ENCODE data around the gene ZNF862. TPM values are rescaled to one million over a fixed set of nuclear protein-coding genes. Genes with fewer than 3 reads are reported as not detected.
"Not testable (repeated sequence)": the region's sequence is repeated elsewhere in the genome, so short reads cannot be mapped to it uniquely, and the experiment has no call there.

The ZNF862 gene
- total RNA-seq, 2 experiments from 2014 or later = 21.5 to 24.9 TPM

GRCh38 chr7:149887311-149887710, 49.1 kb downstream of the ZNF862 start:
- Mint-ChIP-seq H3K4me3 (no peak overlapping the region), H3K36me3 (ENCODE audit: low read depth) (peaks cover 21% of the 10 kb centered on the region), H3K4me1 (ENCODE audit: low read depth) (peaks cover 23% of the 10 kb centered on the region), H3K9me3 (ENCODE audit: insufficient read depth) (no peaks in the 10 kb centered on the region), H3K27ac (no peak overlapping the region), H3K27me3 (ENCODE audit: low read depth) (no peaks in the 10 kb centered on the region)
- POLR2A ChIA-PET = no interaction called here
- DNase-seq (no peak), ATAC-seq (no peak)
- CTCF ChIA-PET = no interaction called here

GRCh38 chr7:149890715-149891114, 52.5 kb downstream of the ZNF862 start:
- H3K36me3 Mint-ChIP-seq (ENCODE audit: low read depth); DNase-seq; H3K27me3 Mint-ChIP-seq (ENCODE audit: low read depth); H3K27ac Mint-ChIP-seq; H3K9me3 Mint-ChIP-seq (ENCODE audit: insufficient read depth); ATAC-seq; POLR2A ChIA-PET; H3K4me3 Mint-ChIP-seq; CTCF ChIA-PET; H3K4me1 Mint-ChIP-seq (ENCODE audit: low read depth): not testable (repeated sequence)

- H3K36me3 Mint-ChIP-seq (ENCODE audit: low read depth); ATAC-seq; H3K4me1 Mint-ChIP-seq (ENCODE audit: low read depth); H3K27ac Mint-ChIP-seq; POLR2A ChIA-PET; H3K9me3 Mint-ChIP-seq (ENCODE audit: insufficient read depth); CTCF ChIA-PET; DNase-seq; H3K4me3 Mint-ChIP-seq; H3K27me3 Mint-ChIP-seq (ENCODE audit: low read depth): not testable (repeated sequence)
Measured at GRCh38 chr7:149894957-149895356, 56.8 kb downstream of the ZNF862 start.

- H3K36me3 Mint-ChIP-seq (ENCODE audit: low read depth); DNase-seq; CTCF ChIA-PET; H3K4me3 Mint-ChIP-seq; H3K27ac Mint-ChIP-seq; H3K9me3 Mint-ChIP-seq (ENCODE audit: insufficient read depth); POLR2A ChIA-PET; H3K27me3 Mint-ChIP-seq (ENCODE audit: low read depth); ATAC-seq; H3K4me1 Mint-ChIP-seq (ENCODE audit: low read depth): not testable (repeated sequence)
Measured at GRCh38 chr7:149907776-149908376, 69.7 kb downstream of the ZNF862 start.

GRCh38 chr7:149910219-149910618, 72.0 kb downstream of the ZNF862 start:
- H3K27me3 Mint-ChIP-seq (ENCODE audit: low read depth); H3K36me3 Mint-ChIP-seq (ENCODE audit: low read depth); H3K9me3 Mint-ChIP-seq (ENCODE audit: insufficient read depth); H3K27ac Mint-ChIP-seq; DNase-seq; CTCF ChIA-PET; POLR2A ChIA-PET; H3K4me1 Mint-ChIP-seq (ENCODE audit: low read depth); ATAC-seq; H3K4me3 Mint-ChIP-seq: not testable (repeated sequence)

- H3K36me3 Mint-ChIP-seq (ENCODE audit: low read depth); H3K9me3 Mint-ChIP-seq (ENCODE audit: insufficient read depth); DNase-seq; H3K27me3 Mint-ChIP-seq (ENCODE audit: low read depth); ATAC-seq; H3K27ac Mint-ChIP-seq; H3K4me1 Mint-ChIP-seq (ENCODE audit: low read depth); H3K4me3 Mint-ChIP-seq; CTCF ChIA-PET; POLR2A ChIA-PET: not testable (repeated sequence)
Measured at GRCh38 chr7:149912126-149912525, 74.0 kb downstream of the ZNF862 start.

Other genes with a start within 250 kb of the ZNF862 start
- gene ZNF467, start 64.8 kb upstream of the ZNF862 start, total RNA-seq = under 1 TPM; 0.08 to 0.11 TPM
- 10 to 100 TPM; 92.9 to 99.6 TPM for gene ATP6V0E2, start 35.6 kb downstream of the ZNF862 start, total RNA-seq

Measured in activated CD8-positive, alpha-beta T cell treated with anti-CD3 and anti-CD28 coated beads, Interleukin-2, amount 10 ng/mL, durations not matched to agents 7 days and 5 days (primary cell).